Dedifferentiated amniotic fluid mesenchymal stem cell (primary cell): ENCODE data around the gene SH3PXD2A.

Source experiments
- DNase-seq: peaks from one replicate; pipeline ENCODE4 v3.0.0-alpha.2; 2016; ENCODE audit errors: extremely low spot score

Gene SH3PXD2A

GRCh38 chr10:103855424-103855823 is at the start of gene SH3PXD2A:
Gene SH3PXD2A (minus strand): TSS chr10:103855576. CDS start chr10:103855266, 310 bp downstream.
- no peak for DNase-seq

GRCh38 chr10:103901299-103901698 is 45.9 kb upstream of the SH3PXD2A start:
- DNase-seq: no peak

GRCh38 chr10:103899312-103899711 is 43.9 kb upstream of the SH3PXD2A start:
- no peak for DNase-seq

- no peak for DNase-seq
Observed at GRCh38 chr10:103897241-103897774, 41.9 kb upstream of the SH3PXD2A start.

- no peak for DNase-seq
Observed at GRCh38 chr10:103896225-103896624, 40.8 kb upstream of the SH3PXD2A start.

- DNase-seq: no peak
Observed at GRCh38 chr10:103895411-103896186, 40.2 kb upstream of the SH3PXD2A start.

- DNase-seq: peak; percentile 39
Observed at GRCh38 chr10:103894441-103894864, 39.1 kb upstream of the SH3PXD2A start.

- no peak for DNase-seq
Observed at GRCh38 chr10:103893817-103894216, 38.4 kb upstream of the SH3PXD2A start.

GRCh38 chr10:103892181-103892580 is 36.8 kb upstream of the SH3PXD2A start:
- no peak for DNase-seq

- DNase-seq: no peak
Observed at GRCh38 chr10:103890688-103891087, 35.3 kb upstream of the SH3PXD2A start.

GRCh38 chr10:103890194-103890658 is 34.9 kb upstream of the SH3PXD2A start:
- DNase-seq: no peak

GRCh38 chr10:103889121-103889720 is 33.8 kb upstream of the SH3PXD2A start:
- no peak for DNase-seq

- peak; percentile 70 for DNase-seq
Observed at GRCh38 chr10:103888113-103888841, 32.9 kb upstream of the SH3PXD2A start.

GRCh38 chr10:103885617-103886016 is 30.2 kb upstream of the SH3PXD2A start:
- no peak for DNase-seq

GRCh38 chr10:103884681-103885139 is 29.3 kb upstream of the SH3PXD2A start:
- DNase-seq: peak; percentile 49

GRCh38 chr10:103882285-103883007 is 27.1 kb upstream of the SH3PXD2A start:
- no peak for DNase-seq

GRCh38 chr10:103881416-103882284 is 26.3 kb upstream of the SH3PXD2A start:
- no peak for DNase-seq

- DNase-seq: no peak
Observed at GRCh38 chr10:103879831-103880230, 24.5 kb upstream of the SH3PXD2A start.

- no peak for DNase-seq
Observed at GRCh38 chr10:103879409-103879808, 24.0 kb upstream of the SH3PXD2A start.

GRCh38 chr10:103877861-103878260 is 22.5 kb upstream of the SH3PXD2A start:
- no peak for DNase-seq
